Choroid plexus epithelial cell (primary cell): ENCODE results near the gene GBE1.
A peak's percentile ranks its signal among the peaks of the same experiment; 100 is the strongest.
"Not testable (repeated sequence)": the region's sequence is repeated elsewhere in the genome, so short reads cannot be mapped to it uniquely, and the experiment has no call there.

ENCODE experiments used
- DNase-seq: peaks from one replicate; pipeline ENCODE4 v3.0.0-alpha.2; 2010; ENCODE audit warnings: low read depth
- H3K4me3 ChIP-seq: 2 replicates; pipeline ENCODE4 v1.5.1; 2011; ENCODE audit warnings: low read depth, mild to moderate bottlenecking, control low read depth, low read length, moderate library complexity
- CTCF ChIP-seq: conservative IDR thresholded peaks from 2 replicates; pipeline ENCODE4 v1.5.1; 2011; ENCODE audit warnings: low read depth, mild to moderate bottlenecking, control low read depth, inconsistent platforms, low read length, moderate library complexity

GBE1 gene

GRCh38 chr3:81758275-81758674 is 3.2 kb downstream of the GBE1 start:
- H3K4me3 ChIP-seq = no peak overlapping the region
- TF ChIP-seq CTCF = no peak
- peak; percentile 90 for DNase-seq

DNA sequence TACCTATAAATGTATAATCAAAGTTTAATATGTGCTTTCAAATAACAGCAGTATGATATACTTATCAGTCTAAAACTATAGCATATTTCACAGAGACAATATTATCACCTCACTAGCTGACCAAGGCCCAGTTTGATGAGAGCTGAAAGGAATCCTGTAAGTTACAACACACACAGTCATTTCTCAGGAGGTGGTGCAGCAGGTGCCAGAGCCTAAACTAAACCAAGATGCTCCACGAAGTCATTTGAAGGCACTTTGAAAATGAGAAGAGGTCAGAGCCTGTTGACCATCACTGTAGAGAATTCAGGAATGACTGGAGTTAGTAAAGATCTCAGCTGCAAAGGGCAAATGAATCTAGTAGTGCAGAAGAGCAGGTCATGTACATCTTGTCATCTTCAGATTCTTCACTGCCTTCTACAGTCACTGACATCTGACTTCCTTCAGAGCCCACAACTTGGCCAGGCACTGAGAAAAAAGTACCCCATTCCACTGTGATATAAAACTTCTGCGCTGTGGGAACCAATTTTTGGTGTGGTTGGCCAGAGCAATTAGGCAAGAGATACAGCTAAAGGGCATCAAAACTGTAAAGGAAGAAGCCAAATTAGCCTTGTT is 7.9 kb downstream of the GBE1 start:
- no peak for DNase-seq
- no peak for TF ChIP-seq CTCF
- H3K4me3 ChIP-seq = no peak overlapping the region

DNA sequence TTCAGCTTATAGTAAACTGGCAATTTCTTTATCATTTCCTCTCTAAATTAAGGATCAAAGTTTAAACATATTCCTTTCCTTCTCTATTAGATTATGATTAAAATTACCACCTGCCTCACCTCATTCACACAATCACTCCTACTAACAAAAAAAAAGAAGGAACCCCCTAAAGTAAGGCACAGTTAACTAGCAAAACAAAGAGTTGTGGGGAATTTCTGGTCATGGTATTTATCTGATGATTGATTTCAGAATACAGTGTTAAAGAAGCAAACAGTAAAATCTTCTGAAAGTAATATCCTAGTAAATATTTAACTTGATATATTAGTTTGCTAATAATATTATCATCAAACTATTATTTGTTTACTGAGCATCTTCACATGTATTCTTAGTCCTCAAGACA is 8.8 kb downstream of the GBE1 start:
- TF ChIP-seq CTCF = no peak
- H3K4me3 ChIP-seq = no peak overlapping the region
- DNase-seq = no peak

DNA sequence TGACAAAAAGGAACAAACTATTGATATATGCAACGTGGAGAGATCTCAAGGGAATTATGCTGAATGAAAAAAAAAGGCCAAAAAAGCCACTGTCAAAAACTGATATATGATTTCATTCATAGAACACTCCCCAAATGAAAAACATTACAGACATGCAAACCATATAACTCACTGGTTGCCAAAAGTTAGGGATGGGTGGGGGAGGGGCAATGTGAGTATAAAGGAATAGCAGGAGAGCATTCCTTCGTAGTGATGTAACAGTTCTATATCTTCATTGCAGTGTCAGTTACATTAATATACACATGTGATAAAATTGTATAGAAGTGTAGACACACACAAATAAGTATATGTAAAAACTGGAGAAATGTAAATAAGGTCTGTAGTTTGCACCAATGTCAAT is 12.2 kb downstream of the GBE1 start:
- peak; percentile 59 for DNase-seq
- no peak for TF ChIP-seq CTCF
- no peak overlapping the region for H3K4me3 ChIP-seq

- DNase-seq, H3K4me3 ChIP-seq: not testable (repeated sequence)
These were observed 14.2 kb downstream of the GBE1 start for GRCh38 chr3:81747280-81747679.

DNA sequence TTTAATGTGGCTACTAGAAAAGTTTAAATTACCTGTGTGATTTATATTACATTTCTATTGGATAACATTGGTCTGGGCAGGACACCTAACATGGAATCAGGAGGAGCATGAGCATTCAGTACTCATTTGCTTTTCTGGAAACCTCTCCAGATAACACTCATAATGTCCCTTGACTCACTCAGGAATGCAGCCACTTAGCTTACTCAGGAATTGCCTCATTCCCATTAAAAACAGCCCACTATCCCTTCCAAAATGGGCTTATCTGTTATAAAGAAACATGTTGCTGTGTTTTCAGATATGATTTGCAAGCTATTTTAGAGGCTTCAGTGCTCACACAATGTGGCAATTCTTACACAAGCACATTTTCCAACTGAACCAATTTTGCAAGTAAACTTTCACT is 17.1 kb downstream of the GBE1 start:
- peak; percentile 88 for DNase-seq
- TF ChIP-seq CTCF = no peak
- no peak overlapping the region for H3K4me3 ChIP-seq

DNA sequence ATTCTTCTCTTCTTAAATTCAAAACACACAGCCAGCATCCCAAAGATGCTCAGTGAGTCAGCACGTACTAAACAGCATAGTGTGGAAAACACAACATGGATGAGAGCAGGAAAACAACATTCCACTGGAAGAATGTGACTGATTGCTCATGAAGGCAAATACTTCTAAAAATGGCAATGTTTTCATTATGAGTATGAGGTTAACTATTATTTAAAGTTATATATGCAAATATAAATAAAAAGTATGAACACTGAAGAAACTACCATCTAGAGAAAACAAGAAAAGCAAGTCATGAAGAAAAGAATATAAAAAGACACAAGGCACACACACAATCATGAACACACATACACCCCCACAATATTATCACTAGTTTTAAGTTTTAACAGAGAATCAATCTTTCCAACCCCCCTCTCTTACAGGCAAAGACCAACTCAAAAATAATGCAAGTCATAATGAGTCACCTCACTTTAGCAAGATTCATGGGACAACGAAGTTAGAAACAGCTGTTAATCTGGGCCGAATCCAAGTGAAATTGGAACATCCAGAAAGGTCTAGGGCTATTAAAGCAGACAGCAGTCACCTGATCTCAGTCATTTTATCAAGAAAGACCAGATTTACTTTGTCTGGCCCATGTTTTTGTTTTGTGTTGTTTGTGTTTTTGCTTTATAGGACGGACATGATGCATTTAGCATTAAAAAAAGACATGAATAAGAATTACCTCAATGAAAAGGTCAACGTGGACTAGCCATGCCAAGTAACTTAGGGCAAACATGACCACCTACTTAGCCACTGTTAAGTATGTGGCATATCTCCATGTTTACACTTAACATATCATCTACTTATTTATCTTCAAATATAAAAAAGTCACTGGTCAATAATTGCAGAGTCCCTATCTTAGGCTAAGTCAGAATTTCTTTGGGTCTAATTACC is 18.1 kb downstream of the GBE1 start:
- no peak for TF ChIP-seq CTCF
- H3K4me3 ChIP-seq = no peak overlapping the region
- peak; percentile 97 for DNase-seq
